HG03066 (cell line): Measurements from ENCODE around the gene FTO.
"Not testable (repeated sequence)": the region's sequence is repeated elsewhere in the genome, so short reads cannot be mapped to it uniquely, and the experiment has no call there.

Experiments
- ATAC-seq: cut with Tn5 transposase; IDR thresholded peaks from one replicate; pipeline ENCODE4 v1.9.1; 2021; ENCODE audit warnings: low read depth; ENCODE audit not compliant: unreplicated experiment

FTO gene

GRCh38 chr16:53848950-53849349 lies 145.0 kb downstream of the FTO start:
- ATAC-seq: no peak

DNA sequence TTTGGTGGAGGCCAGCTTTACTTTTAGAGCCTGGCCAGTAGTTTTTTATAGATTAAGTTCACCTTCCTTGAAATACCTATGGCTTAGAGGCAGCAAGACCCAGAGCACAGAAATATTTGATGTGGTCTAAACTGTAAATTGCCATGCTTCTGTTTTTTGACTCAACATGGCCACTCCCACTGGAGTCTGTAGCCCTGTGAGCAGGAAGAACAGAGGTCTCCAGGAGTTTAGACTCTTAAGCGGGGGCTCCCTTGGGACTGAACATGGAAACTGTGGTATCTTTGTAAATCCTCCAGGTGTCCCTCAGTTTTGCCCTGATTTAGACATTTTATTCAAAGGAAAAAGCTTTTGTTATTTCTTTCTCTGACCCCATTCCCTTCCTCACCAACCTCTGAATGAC lies 145.6 kb downstream of the FTO start:
- no peak for ATAC-seq

DNA sequence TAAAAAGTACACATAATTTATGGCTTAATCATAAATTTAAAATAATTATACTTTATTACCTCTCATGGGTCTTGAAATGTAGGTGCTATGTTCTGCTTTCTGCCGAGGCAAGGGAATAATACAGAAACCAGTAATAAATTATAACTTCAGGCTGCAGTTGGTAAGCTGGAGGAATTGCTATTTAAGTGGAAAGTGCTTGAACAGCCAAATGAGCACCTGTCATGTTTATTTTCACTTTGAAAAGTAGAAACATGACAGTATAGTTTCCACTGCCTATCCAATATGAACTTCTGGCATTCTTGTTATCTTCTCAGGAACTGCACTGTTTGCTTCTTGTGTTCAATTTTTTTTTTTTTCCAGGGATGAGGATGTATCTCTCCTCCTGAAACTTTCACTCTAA lies 146.0 kb downstream of the FTO start:
- ATAC-seq: no peak

GRCh38 chr16:53852678-53853077 lies 148.7 kb downstream of the FTO start:
- no peak for ATAC-seq

- ATAC-seq: no peak
Measured at GRCh38 chr16:53855056-53855455, 151.1 kb downstream of the FTO start.

DNA sequence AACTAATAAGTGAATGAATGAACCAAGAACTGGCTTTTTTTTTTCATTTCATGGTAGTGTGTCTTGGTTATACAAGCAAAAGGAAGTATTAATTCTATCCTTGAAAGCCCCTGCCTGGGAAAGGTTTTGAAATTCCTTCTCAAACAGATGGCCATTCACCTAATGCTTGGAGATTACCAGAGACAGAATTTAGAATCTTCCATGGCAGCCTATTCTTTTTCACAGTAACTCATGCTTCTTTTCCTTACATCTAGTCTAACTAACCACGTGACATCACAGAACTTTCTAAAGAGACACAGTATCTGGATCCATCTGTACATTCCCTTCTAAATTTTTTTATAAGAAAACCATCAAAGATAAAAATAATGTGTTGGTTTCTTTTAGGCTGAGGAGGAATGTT lies 151.6 kb downstream of the FTO start:
- ATAC-seq: no peak

DNA sequence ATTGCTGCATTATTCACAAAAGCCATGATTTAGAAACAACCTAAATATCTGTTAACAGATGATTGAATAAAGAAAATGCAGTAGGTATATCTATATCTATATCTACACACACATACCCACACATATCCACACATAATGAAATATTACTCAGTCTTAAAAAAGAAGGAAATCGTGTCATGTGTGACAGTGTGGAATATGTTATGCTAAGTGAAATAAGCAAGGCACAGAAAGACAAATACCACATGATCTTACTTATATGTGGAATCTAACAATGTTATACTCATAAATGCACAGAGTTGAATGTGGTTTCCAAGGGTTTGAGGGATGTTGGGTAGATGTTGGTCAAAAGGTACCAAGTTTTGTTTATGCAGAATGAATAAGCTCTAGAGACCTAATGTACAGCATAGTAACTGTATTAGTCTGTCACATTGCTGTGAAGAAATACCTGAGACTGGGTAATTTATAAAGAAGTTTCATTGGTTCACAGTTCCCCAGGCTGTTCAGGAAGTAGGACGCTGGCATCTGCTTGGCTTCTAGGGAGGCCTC lies 156.1 kb downstream of the FTO start:
- no peak for ATAC-seq

GRCh38 chr16:53863861-53864260 lies 159.9 kb downstream of the FTO start:
- ATAC-seq: no peak

- no peak for ATAC-seq
Measured at GRCh38 chr16:53864819-53865493, 161.0 kb downstream of the FTO start.

- ATAC-seq: no peak
Measured at GRCh38 chr16:53865494-53865863, 161.5 kb downstream of the FTO start.

DNA sequence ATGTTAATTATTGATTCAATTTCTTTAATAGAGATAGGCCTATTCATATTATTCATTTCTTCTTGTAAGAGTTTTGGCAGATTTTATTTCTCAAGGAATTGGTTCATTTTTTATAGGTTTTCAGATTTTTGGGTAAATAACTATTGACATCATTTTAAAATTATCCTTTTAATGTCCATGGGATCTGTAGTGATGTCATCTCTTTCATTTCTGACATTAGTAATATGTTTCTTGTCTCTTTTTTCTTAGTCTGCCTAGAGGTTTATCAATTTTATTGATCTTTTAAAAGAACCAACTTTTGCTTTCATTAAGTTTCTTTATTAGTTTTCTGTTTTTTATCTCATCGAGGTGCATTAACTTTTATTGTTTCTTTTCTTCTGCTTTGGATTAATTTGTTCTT lies 162.6 kb downstream of the FTO start:
- ATAC-seq: no peak

DNA sequence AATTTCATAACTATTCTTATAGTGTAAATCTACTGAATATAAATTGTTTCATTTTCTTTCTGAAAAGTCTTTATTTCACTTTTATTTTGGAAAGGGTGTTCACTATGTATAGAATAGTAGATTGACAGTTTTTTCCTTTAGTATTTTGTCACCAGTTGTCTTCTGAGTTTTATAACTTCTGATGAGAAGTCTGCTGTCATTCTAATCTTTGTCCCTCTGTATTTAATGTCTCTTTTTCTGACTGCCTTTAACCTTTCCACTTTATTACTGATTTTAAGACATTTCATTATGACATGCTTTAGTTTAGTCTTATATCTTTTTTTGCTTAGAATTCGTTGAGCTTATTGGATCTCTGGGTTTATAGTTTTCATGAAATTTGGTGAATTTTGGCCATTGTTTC lies 166.9 kb downstream of the FTO start:
- ATAC-seq: no peak

DNA sequence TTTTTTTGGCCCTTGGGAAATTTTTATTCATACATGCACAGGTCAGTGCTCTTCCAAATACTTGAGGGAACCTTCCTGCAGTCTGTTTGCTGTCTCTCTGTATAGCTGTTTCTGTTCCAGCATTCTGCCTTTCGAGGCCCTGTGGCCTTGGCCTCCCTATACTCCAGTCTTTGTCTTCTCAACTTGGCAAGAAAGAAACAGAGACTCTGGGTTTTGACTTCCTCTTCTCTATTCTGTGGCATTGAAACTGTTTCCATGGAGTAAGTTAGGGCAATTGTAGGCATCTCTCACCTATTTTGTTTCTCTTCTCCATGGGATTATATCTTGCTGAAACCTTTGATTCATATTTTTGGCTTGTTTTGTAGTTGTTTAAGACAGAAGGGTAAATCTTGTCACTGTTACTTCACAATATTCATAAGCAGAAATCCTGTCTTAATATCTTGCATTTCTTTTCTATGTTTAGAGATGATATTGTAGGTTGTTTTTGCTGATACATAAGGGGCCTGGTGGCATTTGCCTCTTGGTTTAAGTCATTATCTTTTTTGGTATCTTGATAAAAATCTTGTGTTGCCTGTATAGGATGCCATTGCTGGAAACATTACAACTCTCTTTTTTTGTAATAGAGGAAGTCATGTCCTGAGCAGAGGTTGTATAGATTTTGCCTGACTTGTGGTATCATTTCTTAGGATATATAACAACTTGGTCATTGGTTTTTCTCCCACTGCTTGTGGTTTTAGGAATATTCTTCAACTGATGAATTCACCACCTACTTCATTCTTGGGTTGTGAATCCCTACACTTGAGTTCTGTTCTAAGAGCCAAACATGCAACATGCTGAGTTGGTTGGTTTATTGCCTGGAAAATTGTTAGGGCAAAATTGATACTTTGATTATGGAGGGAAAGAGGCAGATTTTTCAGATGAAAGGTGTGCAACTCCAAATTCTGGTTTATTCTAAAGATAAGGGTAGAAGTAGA lies 168.6 kb downstream of the FTO start:
- no peak for ATAC-seq

DNA sequence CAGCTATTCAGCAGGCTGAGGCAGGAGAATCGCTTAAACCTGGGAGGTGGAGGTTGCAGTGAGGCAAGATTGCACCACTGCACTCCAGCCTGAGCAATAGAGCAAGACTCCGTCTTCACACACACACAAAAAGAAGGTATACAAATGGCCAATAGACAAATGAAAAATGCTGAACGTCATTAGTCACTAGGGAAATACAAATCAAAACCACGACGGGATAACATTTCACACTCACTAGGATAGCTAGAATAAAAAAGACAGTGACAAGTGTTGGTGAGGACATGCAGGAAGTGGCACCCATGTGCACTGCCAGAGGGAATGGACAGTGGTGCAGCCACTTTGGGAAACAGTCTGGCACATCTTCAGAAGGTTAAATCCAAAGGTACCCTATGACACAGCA lies 172.9 kb downstream of the FTO start:
- ATAC-seq: no peak

GRCh38 chr16:53878216-53878615 lies 174.3 kb downstream of the FTO start:
- no peak for ATAC-seq

- ATAC-seq: no peak
Measured at GRCh38 chr16:53881371-53881770, 177.4 kb downstream of the FTO start.

DNA sequence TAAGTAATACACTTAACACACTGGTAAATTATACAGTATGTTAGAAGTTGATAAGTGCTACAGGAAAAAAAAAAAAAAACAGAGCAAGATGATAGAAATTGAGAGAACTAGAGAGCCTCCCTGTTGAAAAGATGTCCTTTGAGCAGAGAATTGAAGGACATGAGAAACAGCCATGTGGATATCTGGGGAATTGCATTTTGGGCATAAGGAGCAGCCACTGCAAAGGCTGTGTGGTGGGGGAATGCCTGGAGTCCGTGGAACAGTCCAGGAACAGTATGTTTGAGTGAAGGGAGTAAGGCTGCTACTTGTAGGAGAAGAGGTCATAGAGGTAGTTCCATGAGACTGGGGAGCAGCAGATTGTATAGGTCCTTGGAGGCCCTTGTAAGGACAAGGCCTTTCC lies 178.4 kb downstream of the FTO start:
- no peak for ATAC-seq

GRCh38 chr16:53884748-53885147 lies 180.8 kb downstream of the FTO start:
- no peak for ATAC-seq

- no peak for ATAC-seq
Measured at GRCh38 chr16:53886482-53887378, 182.8 kb downstream of the FTO start.

GRCh38 chr16:53888222-53888621 lies 184.3 kb downstream of the FTO start:
- ATAC-seq: no peak

GRCh38 chr16:53890877-53891276 lies 186.9 kb downstream of the FTO start:
- not testable (repeated sequence) for ATAC-seq
